GM12873 (cell line): ENCODE data around the gene KRTAP4-16.
"Not testable (repeated sequence)": the region's sequence is repeated elsewhere in the genome, so short reads cannot be mapped to it uniquely, and the experiment has no call there.

Experiments
- TF ChIP-seq, protein P1 (sequence below): IDR thresholded peaks from 2 replicates; pipeline ENCODE4 v1.5.1; 2012; ENCODE audit warnings: low read depth, mild to moderate bottlenecking, moderate library complexity, low read length, control low read depth; ENCODE audit not compliant: insufficient read depth; ENCODE audit errors: missing control alignments

The KRTAP4-16 gene

GRCh38 chr17:41123991-41124371, 22.0 kb upstream of the KRTAP4-16 start, which contains the start of gene KRTAP4-12:
TSS of gene KRTAP4-12 (minus strand) at chr17:41124182. CDS start at chr17:41124122, 60 bp downstream.
- TF ChIP-seq, protein P1, sequence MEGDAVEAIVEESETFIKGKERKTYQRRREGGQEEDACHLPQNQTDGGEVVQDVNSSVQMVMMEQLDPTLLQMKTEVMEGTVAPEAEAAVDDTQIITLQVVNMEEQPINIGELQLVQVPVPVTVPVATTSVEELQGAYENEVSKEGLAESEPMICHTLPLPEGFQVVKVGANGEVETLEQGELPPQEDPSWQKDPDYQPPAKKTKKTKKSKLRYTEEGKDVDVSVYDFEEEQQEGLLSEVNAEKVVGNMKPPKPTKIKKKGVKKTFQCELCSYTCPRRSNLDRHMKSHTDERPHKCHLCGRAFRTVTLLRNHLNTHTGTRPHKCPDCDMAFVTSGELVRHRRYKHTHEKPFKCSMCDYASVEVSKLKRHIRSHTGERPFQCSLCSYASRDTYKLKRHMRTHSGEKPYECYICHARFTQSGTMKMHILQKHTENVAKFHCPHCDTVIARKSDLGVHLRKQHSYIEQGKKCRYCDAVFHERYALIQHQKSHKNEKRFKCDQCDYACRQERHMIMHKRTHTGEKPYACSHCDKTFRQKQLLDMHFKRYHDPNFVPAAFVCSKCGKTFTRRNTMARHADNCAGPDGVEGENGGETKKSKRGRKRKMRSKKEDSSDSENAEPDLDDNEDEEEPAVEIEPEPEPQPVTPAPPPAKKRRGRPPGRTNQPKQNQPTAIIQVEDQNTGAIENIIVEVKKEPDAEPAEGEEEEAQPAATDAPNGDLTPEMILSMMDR, result not testable (repeated sequence)

GRCh38 chr17:41121742-41122141, 19.7 kb upstream of the KRTAP4-16 start:
- TF ChIP-seq, protein P1, result no peak

DNA sequence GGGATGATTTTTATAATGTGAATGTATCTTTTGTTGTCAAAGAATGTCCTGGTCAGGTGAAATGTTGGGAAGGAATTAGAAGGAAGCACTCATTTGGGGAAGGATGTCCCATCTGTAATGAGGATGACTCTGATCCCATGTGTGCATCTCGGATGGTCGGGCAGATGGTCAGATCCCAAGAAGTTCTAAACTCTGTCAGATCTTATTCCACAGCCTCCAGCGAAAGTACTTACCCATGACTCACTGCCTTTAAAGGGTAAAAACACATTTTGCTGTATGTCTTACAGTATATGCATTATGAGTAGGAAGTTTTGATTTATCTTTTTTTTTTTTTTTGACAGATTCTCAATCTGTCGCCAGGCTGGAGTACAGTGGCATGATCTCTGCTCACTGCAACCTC, 16.7 kb upstream of the KRTAP4-16 start:
- TF ChIP-seq, protein P1, result no peak

- TF ChIP-seq, protein P1, result not testable (repeated sequence)
Measured at GRCh38 chr17:41117846-41118386, 15.9 kb upstream of the KRTAP4-16 start, which contains the start of gene KRTAP4-11. TSS of gene KRTAP4-11 (minus strand) at chr17:41118373. CDS start at chr17:41118315, 58 bp downstream.

- TF ChIP-seq, protein P1, result no peak
Measured at GRCh38 chr17:41116297-41116696, 14.3 kb upstream of the KRTAP4-16 start.

- TF ChIP-seq, protein P1, result no peak
Measured at GRCh38 chr17:41111151-41111885, 9.3 kb upstream of the KRTAP4-16 start.

GRCh38 chr17:41107941-41108450, 6.0 kb upstream of the KRTAP4-16 start:
- TF ChIP-seq, protein P1, result no peak
